Omental fat pad (tissue), 4 donors: ENCODE results near the gene MLEC. TPM values are rescaled to one million over a fixed set of nuclear protein-coding genes. Genes with fewer than 3 reads are reported as not detected.

Experiments
- ATAC-seq: fragments of 150-250 bp; one replicate; pipeline ENCODE4 v1.9.1; 2016; ENCODE audit warnings: mild to moderate bottlenecking, moderate library complexity; ENCODE audit not compliant: low FRiP score
- DNase-seq: peaks from one replicate; pipeline ENCODE4 v3.0.0-alpha.2; 2019; ENCODE audit warnings: low spot score
- total RNA-seq, 4 donors: library from RNA; depleted of rRNA; stranded (reverse); fragments of >200 nt; gene quantifications; one replicate each; pipeline ENCODE4 v1.1.0, GENCODE V29; 2016
- TF ChIP-seq, protein P1 (sequence below), 3 donors: fragments of 450-650 bp; IDR thresholded peaks; one replicate each; pipeline ENCODE4 v1.5.1; 2016 to 2017; ENCODE audit warnings: antibody characterized with exemption in 3 of 3, mild to moderate bottlenecking in 3 of 3, moderate library complexity in 2 of 3

The MLEC gene
- total RNA-seq, 4 donors from 2014 or later = 84.8 to 121 (median 91.7) TPM

DNA sequence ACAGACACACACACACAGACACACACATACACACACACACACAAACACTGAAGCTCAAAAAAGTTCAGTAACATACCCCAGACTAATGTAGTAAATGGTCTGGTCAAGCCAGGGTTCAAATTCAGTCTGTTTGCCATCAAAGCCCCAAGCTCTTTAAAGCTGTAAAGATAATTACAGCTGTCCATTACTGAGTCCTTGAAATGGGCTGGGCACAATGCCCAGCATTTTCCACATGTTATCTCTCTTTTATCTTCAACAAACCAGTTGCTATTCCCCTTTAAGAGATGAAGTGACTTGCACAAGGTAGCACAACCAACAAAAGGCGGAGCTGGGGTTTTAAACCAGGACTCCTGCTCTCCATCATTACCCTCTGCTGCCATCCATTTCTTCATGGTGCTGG, 15.7 kb downstream of the MLEC start:
- TF ChIP-seq, protein P1, sequence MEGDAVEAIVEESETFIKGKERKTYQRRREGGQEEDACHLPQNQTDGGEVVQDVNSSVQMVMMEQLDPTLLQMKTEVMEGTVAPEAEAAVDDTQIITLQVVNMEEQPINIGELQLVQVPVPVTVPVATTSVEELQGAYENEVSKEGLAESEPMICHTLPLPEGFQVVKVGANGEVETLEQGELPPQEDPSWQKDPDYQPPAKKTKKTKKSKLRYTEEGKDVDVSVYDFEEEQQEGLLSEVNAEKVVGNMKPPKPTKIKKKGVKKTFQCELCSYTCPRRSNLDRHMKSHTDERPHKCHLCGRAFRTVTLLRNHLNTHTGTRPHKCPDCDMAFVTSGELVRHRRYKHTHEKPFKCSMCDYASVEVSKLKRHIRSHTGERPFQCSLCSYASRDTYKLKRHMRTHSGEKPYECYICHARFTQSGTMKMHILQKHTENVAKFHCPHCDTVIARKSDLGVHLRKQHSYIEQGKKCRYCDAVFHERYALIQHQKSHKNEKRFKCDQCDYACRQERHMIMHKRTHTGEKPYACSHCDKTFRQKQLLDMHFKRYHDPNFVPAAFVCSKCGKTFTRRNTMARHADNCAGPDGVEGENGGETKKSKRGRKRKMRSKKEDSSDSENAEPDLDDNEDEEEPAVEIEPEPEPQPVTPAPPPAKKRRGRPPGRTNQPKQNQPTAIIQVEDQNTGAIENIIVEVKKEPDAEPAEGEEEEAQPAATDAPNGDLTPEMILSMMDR (IDR thresholded peaks at IDR 0.05) = no peak
- DNase-seq (no peak), ATAC-seq (no peak)

DNA sequence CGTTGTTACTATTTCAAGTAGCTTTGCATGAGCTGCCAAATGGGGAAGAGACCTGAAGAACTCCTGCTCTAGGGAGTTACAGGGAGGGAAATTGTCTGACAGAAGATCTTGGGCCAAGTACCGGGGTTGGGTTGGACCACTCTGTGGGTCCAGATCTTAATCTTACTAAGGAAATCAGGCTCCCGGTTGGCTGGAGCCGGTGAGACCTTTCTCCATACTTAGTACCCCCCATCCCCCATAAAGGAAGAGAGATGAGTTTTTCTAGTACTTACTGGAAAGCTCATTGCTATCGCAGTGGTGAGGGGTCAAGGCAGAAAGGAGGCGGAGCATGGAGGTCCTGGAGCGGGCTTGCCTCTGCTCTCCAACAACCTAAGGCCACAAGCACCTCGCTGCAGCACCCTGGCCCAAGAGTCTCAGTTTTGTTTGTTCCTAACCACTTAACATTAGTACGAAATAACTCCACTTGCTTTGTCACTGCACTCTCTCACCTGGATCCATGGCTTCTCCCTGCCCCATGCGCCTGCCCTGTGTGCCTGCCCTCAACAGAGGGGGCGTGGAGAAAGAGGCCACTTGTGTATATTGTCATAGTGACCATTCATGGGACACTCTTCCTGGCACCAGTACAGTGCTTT, 16.5 kb downstream of the MLEC start:
- DNase-seq (no peak), ATAC-seq (no peak)
- TF ChIP-seq, protein P1 (IDR thresholded peaks at IDR 0.05) = no peak

DNA sequence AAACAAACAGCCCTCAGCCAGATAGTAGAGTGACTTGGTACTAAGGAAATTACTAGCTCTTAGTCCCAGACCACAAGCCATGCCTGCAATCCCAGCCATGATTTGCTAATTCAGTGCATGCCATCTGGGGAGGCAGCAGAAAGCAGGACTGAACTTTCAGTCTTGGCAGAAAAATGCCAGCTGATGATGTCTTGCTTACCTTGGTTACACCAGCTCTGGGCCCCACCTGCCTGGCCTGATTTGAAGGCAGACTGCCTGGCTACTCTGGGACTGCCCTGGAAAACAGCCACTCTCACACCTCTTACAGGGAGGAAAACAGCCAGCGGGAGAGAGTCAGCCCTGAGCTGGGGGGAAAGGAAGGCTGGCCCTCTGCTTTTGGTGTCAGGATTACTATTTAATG, 18.7 kb downstream of the MLEC start:
- TF ChIP-seq, protein P1 (IDR thresholded peaks at IDR 0.05) = no peak

DNA sequence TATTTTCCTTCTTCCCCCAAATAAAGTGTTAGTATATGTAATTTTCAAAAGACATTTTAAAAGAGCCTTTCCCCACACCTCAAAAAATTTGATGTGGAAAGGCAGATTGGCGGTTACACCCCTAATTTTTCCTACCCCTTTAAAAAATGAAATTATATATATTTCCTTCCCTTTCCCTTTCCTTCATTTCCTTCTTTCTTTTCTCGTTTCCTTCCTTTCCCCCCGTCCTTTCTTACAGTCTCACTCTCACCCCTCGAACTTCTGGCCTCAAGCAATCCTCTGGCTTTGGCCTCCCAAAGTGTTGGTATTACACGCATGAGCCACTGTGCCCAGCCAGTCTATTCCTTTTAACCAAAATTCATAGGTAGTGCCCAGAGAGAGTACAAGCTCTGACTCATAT, 19.1 kb downstream of the MLEC start:
- no peak for DNase-seq
- no peak for ATAC-seq
- TF ChIP-seq, protein P1 (IDR thresholded peaks at IDR 0.05) = no peak

More for the DNA sequence above, 18.7 kb downstream of the MLEC start:
- ATAC-seq = no peak
- no peak for DNase-seq

DNA sequence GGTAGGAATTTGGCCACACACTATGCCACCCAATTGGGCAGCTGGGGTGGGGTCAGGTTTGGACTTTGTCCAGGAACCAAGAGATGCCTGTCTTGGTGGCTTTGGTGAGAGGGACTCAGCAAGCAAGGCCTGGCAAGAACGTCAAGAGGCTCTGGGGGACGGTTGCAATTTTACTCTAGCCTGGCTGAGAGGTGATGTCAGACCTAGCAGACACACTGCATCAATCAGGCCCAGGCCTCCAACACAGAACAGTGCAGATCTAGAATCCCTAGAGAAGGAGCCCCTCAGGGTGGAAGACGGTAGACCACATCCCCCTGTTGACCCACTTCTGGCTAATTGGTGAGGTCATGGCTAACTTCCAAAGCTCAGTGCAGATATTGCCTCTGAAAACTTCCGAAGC, 21.7 kb downstream of the MLEC start:
- DNase-seq = no peak
- TF ChIP-seq, protein P1 (IDR thresholded peaks at IDR 0.05) = no peak
- no peak for ATAC-seq

DNA sequence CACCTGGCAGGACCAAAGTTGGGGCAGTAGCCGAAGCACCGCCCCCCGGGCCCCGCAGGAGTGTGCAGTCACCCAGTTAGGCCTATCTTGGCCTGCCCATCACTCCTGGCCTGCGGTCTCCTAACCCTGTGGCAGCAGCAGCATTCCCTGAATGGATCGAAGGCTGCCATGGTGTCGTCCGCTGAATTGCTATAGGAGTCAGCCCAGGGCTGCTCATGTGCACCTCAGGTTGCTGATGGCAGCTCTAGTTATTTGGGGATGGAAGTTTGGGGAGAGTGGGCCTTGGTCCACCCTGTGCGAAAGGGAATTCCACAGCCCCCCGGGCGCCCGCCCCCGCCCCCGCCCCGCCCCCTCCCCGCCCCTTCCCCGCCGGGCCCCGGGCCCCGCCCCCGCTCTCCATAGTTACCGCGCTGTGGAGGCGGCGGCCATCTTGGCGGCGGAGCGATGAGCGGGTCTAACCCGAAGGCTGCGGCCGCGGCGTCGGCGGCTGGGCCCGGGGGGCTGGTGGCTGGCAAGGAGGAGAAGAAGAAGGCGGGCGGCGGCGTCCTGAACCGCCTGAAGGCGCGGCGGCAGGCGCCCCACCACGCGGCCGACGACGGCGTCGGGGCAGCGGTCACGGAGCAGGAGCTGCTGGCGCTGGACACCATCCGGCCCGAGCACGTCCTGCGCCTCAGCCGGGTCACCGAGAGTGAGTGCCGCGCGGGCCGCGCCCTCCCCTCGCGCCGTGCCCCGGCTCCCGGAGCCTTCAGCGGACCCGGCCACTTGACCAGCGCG, 23.3 kb downstream of the MLEC start, which contains the start of gene UNC119B:
Gene UNC119B (plus strand): TSS at position 428 of the 774 bp plus-strand sequence. CDS start 17 bp downstream, at position 445.
- peak; percentile 71 for ATAC-seq
- no peak for DNase-seq
- TF ChIP-seq, protein P1 (IDR thresholded peaks at IDR 0.05) = no peak
